HL-60 (cell line): ENCODE measurements around the gene DOCK1.

Experiments used
- DNase-seq, 2 experiments: peaks; one replicate each; pipeline ENCODE4 v3.0.0-alpha.2; 2010 to 2020; ENCODE audit warnings: low read depth in 1 of 2, low spot score in 1 of 2
- H3K27ac ChIP-seq: fragments of 250-450 bp; sonication (Bioruptor Pico); replicated peaks from 2 replicates; pipeline ENCODE4 v1.5.1; 2020; ENCODE audit warnings: mild to moderate bottlenecking, moderate library complexity
- H3K27me3 ChIP-seq: fragments of 250-450 bp; sonication (Bioruptor Pico); 2 replicates; pipeline ENCODE4 v1.5.1; 2021; ENCODE audit warnings: mild to moderate bottlenecking, moderate library complexity; ENCODE audit not compliant: insufficient read depth, poor library complexity, severe bottlenecking
- H3K4me3 ChIP-seq: replicated peaks from 2 replicates; pipeline ENCODE4 v1.5.1; 2011; ENCODE audit warnings: mild to moderate bottlenecking, control low read depth, low read length; ENCODE audit not compliant: insufficient read depth
- CTCF ChIP-seq: IDR thresholded peaks from one replicate; pipeline ENCODE4 v1.5.1; 2011; ENCODE audit warnings: low read length, control low read depth, inconsistent platforms; ENCODE audit not compliant: insufficient read depth
- GABPA ChIP-seq: IDR thresholded peaks from 2 replicates; pipeline ENCODE4 v1.6.1; 2012; ENCODE audit warnings: low read depth
- POLR2AphosphoS5 ChIP-seq: IDR thresholded peaks from 2 replicates; pipeline ENCODE4 v1.6.1; 2012; ENCODE audit warnings: low read depth
- SPI1 ChIP-seq: IDR thresholded peaks from 2 replicates; pipeline ENCODE4 v1.6.1; 2012; ENCODE audit warnings: low read depth, mild to moderate bottlenecking, borderline replicate concordance
- TF ChIP-seq, protein P1 (sequence below): IDR thresholded peaks from 2 replicates; pipeline ENCODE4 v1.6.1; 2012; ENCODE audit warnings: low read depth; ENCODE audit not compliant: insufficient replicate concordance

Gene DOCK1

GRCh38 chr10:127418536-127419168, 513.4 kb downstream of the DOCK1 start:
- Histone ChIP-seq H3K27ac (no peak overlapping the region), H3K27me3 (no peaks in the 10 kb centered on the region), H3K4me3 (no peak overlapping the region)
- no peak for TF ChIP-seq POLR2AphosphoS5
- TF ChIP-seq, protein P1, sequence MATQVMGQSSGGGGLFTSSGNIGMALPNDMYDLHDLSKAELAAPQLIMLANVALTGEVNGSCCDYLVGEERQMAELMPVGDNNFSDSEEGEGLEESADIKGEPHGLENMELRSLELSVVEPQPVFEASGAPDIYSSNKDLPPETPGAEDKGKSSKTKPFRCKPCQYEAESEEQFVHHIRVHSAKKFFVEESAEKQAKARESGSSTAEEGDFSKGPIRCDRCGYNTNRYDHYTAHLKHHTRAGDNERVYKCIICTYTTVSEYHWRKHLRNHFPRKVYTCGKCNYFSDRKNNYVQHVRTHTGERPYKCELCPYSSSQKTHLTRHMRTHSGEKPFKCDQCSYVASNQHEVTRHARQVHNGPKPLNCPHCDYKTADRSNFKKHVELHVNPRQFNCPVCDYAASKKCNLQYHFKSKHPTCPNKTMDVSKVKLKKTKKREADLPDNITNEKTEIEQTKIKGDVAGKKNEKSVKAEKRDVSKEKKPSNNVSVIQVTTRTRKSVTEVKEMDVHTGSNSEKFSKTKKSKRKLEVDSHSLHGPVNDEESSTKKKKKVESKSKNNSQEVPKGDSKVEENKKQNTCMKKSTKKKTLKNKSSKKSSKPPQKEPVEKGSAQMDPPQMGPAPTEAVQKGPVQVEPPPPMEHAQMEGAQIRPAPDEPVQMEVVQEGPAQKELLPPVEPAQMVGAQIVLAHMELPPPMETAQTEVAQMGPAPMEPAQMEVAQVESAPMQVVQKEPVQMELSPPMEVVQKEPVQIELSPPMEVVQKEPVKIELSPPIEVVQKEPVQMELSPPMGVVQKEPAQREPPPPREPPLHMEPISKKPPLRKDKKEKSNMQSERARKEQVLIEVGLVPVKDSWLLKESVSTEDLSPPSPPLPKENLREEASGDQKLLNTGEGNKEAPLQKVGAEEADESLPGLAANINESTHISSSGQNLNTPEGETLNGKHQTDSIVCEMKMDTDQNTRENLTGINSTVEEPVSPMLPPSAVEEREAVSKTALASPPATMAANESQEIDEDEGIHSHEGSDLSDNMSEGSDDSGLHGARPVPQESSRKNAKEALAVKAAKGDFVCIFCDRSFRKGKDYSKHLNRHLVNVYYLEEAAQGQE, result no peak
- TF ChIP-seq GABPA, result no peak
- TF ChIP-seq SPI1, result no peak
- TF ChIP-seq CTCF, result no peak
- no peak for DNase-seq

GRCh38 chr10:127420138-127420684, 515.0 kb downstream of the DOCK1 start:
- no peaks in the 10 kb centered on the region for H3K27me3 ChIP-seq
- H3K4me3 ChIP-seq, result no peak overlapping the region
- no peak overlapping the region for H3K27ac ChIP-seq
- TF ChIP-seq GABPA (no peak), POLR2AphosphoS5 (no peak), CTCF (no peak), SPI1 (no peak)
- TF ChIP-seq, protein P1, result no peak
- no peak for DNase-seq

GRCh38 chr10:127423218-127423915, 518.1 kb downstream of the DOCK1 start:
- H3K27ac ChIP-seq, result no peak overlapping the region
- H3K27me3 ChIP-seq, result no peaks in the 10 kb centered on the region
- DNase-seq, result no peak
- TF ChIP-seq GABPA (no peak), SPI1 (no peak), POLR2AphosphoS5 (no peak)
- TF ChIP-seq, protein P1, result no peak
- H3K4me3 ChIP-seq, result no peak overlapping the region
